GM18519 (cell line): Measurements from ENCODE around the gene KLHL28.

Experiments used
- ATAC-seq: cut with Tn5 transposase; IDR thresholded peaks from one replicate; pipeline ENCODE4 v1.9.1; 2021; ENCODE audit warnings: mild to moderate bottlenecking, moderate library complexity; ENCODE audit not compliant: unreplicated experiment, low FRiP score

KLHL28 gene

GRCh38 chr14:44960646-44961045 is 1.1 kb downstream of the KLHL28 start:
- ATAC-seq: no peak

DNA sequence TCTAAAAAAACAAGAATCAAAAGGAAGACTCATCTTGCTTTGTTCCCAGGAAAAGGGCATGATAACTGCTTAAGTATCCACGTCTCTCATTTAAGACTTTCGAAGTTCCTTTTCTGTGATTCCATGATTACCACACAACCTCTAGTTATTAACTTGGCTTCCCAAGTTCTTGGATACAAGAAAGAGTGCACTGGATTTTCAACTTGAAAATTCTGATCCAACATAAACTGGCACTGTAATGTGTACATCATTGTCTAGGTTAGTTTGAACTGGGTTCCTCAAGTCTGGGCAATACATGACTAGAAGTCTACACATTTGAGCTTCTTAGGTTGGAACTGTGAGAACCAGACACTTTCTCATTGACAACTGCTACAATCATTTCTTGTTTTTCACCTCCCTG is 1.6 kb downstream of the KLHL28 start:
- no peak for ATAC-seq

DNA sequence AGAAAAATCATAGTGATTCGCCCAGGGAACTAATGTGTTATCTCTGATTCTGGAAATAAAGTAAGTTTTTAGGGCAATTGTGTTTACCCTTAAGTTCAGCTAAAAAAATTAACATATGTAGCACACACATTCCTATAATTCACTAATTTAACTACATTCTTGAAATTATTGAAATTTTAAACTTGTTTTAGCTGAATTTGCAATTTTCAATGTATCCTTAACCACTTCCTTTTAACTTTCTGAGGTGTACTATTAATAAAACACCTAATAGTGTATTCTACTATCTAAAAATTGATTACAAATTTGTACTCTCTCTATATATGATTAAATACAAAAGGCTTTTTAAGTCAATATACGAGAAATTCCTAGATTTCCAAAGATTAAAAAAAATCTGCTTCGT is 2.2 kb downstream of the KLHL28 start:
- ATAC-seq: no peak

- no peak for ATAC-seq
Observed at GRCh38 chr14:44956866-44957265, 4.9 kb downstream of the KLHL28 start.

- ATAC-seq: no peak
Observed at GRCh38 chr14:44955528-44955927, 6.2 kb downstream of the KLHL28 start.

- no peak for ATAC-seq
Observed at GRCh38 chr14:44954750-44955149, 7.0 kb downstream of the KLHL28 start.

GRCh38 chr14:44952391-44953110 is 9.2 kb downstream of the KLHL28 start:
- no peak for ATAC-seq

- ATAC-seq: no peak
Observed at GRCh38 chr14:44951051-44951450, 10.7 kb downstream of the KLHL28 start.

- ATAC-seq: no peak
Observed at GRCh38 chr14:44945264-44945663, 16.5 kb downstream of the KLHL28 start.

DNA sequence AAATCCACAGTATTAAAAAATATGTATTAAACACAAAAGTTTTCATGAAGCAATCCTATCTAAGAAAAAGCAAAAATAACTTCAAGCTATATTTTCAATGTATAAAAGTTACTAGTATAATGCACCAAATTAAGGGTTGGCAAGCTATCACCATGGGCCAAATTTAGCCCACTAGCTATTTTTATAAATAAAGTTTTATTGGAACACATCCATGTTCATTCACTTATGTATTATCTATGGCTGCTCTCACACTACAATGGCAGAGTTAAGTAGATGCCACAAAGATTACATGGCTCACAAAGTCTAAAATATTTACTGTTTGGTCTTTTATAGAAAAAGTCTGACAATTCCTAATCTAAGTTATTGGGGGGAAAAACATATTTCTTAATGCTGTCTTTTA is 17.6 kb downstream of the KLHL28 start:
- no peak for ATAC-seq

DNA sequence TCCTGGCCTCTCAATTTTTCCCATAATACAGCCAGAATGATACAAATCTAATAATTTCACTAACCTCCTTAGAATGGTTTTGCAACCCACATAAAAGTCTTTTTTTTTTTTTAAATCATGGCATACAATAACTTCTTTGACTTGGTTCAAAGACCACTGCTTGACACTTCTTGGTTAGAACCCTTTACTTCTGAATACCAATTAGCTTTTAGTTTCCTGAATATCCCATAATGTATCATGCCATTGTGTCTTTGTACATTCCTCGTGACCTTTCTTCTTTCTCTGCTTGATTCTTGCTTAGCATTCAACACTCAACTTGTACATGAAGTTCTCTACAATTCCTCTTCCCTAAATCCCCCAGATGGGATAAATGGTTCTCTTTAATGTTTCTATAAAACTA is 19.3 kb downstream of the KLHL28 start:
- ATAC-seq: no peak

DNA sequence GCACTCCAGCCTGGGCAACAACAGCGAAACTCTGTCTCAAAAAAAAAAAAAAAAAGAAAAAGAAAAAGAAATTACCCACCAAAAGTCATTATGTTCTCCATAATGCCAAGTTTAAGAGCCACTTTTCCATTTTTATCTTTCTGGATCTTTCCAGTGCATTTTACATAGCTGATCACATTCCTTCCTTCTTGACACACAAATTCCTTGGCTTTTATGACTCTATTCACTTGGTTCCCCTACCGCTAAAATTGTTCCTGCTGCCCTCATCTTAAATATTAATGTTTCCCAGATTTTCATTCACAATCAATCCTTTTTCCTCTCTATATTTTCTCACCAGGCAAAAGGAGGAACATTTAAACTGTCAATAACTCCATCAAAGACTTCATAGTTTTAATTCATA is 20.2 kb downstream of the KLHL28 start:
- no peak for ATAC-seq

DNA sequence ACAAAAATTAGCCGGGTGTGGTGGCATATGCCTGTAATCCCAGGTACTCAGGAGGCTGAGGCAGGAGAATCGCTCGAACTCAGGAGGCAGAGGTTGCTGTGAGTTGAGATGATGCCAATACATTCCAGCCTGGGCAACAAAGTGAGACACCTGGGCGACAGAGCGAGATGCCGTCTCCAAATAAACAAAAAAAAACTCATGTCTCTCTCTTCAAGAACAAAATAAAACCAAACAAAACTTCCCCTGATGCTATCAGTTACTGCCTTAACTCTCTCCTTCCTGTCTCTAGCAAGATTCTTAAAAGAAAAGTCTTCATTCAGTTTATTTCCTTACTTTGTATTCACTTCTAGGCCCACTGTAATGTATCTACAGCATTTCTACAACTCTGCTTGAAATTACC is 20.8 kb downstream of the KLHL28 start:
- no peak for ATAC-seq

DNA sequence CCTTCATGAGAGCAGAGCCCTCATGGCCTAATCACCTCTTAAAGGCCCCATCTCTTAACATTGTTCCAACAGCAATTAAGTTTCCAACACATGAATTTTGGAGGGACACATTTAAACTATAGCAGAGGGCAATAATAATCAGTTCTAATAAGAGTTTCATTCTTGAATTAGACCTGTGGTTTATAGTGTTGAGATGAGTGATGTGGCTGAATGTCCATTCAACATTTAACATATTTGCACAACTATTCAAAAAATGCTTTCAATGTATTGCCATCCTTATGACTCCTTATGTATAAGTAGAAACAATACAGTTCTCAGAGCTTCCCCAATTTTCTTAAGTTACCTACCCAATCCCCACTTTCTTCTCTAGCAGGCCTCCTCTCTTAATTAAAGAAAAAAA is 21.5 kb downstream of the KLHL28 start:
- no peak for ATAC-seq

- ATAC-seq: no peak
Observed at GRCh38 chr14:44937547-44937946, 24.2 kb downstream of the KLHL28 start.

- no peak for ATAC-seq
Observed at GRCh38 chr14:44935155-44935554, 26.6 kb downstream of the KLHL28 start.

- no peak for ATAC-seq
Observed at GRCh38 chr14:44928793-44929192, 33.0 kb downstream of the KLHL28 start.

GRCh38 chr14:44914849-44915248 is 46.9 kb downstream of the KLHL28 start:
- no peak for ATAC-seq

GRCh38 chr14:44912041-44912869 is 49.5 kb downstream of the KLHL28 start:
- no peak for ATAC-seq

GRCh38 chr14:44910821-44911220 is 50.9 kb downstream of the KLHL28 start:
- ATAC-seq: no peak

DNA sequence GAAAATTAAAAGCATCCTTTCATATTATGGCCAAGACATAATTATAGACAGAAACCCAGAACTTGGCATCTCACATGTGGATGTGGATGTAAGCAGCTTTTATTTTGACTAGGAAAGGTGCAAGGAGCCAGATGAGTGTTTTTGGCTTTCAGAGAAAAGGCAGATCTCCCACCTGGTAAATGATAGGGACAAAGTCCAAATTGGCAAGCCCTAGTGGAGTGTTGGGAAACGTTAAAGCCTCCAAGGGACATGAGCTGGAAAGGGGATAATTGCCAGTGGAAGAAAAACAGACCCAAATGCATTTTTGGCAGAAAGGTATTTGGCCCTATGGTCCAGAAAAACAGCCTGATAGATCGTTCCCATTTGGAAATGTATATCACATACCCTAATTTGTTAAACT is 60.1 kb downstream of the KLHL28 start:
- no peak for ATAC-seq

GRCh38 chr14:44898551-44898950 is 63.2 kb downstream of the KLHL28 start:
- no peak for ATAC-seq
